Hepatocyte (in vitro differentiated cells): ENCODE results near the gene ITGBL1.

Experiments used
- CTCF ChIP-seq: fragments of 200-600 bp; sonication (generic); IDR thresholded peaks from 2 replicates; pipeline ENCODE4 v1.5.1; 2016; ENCODE audit warnings: antibody characterized with exemption, mild to moderate bottlenecking; ENCODE audit not compliant: poor library complexity
- EZH2 ChIP-seq: fragments of 200-600 bp; sonication (generic); IDR thresholded peaks from 2 replicates; pipeline ENCODE4 v1.6.1; 2016; ENCODE audit warnings: antibody characterized with exemption, mild to moderate bottlenecking, borderline replicate concordance

- TF ChIP-seq CTCF (no peak), EZH2 (no peak)
Observed at GRCh38 chr13:101567841-101568240, 115.4 kb downstream of the ITGBL1 start.
